ENCODE results near the gene ADAMTS8.

Gene ADAMTS8

GRCh38 chr11:130428316-130429119, at the start of gene ADAMTS8:
Gene ADAMTS8 (minus strand): TSS chr11:130428609. CDS start chr11:130428286, 323 bp downstream.
- no peak for TF ChIP-seq ZNF274 (IDR thresholded peaks at IDR 0.05; ENCODE audit: low read depth, low read length)
- H3K4me3 ChIP-seq (ENCODE audit: low read length): no peak within 1 kb of the TSS

DNA sequence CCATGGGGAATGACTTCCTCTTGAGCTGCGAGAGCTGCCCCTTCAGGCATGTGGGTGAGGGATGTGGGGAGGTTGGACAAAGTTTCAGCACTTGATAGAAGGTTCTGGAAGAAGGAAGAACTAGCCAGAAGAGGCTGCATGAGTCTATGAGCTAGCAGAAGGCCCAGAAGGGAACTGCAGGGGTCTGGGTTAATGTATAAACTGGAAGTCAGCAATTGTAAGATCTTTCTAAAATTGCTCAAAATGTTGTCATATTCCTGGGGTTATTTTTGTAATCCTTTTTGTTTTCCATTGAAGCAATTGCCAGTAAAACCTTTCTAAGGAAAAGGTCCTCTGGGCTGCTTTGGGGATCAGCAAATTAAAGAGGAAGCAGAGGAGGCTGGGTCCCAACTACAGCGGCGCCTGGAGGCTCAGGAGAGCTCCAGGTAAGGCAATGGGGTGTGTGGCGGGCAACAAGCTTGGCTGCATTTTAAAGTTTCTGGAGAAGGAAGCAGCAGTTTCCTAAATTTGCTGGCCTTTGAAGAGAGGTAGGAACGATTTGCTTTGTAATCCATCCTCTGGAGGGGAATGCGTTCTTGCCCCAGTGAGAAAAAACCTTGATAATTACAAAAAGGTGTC, 49.3 kb upstream of the ADAMTS8 start:
- H3K4me3 ChIP-seq (ENCODE audit: low read length): no peak overlapping the region
- no peak for TF ChIP-seq ZNF274 (IDR thresholded peaks at IDR 0.05; ENCODE audit: low read depth, low read length)

DNA sequence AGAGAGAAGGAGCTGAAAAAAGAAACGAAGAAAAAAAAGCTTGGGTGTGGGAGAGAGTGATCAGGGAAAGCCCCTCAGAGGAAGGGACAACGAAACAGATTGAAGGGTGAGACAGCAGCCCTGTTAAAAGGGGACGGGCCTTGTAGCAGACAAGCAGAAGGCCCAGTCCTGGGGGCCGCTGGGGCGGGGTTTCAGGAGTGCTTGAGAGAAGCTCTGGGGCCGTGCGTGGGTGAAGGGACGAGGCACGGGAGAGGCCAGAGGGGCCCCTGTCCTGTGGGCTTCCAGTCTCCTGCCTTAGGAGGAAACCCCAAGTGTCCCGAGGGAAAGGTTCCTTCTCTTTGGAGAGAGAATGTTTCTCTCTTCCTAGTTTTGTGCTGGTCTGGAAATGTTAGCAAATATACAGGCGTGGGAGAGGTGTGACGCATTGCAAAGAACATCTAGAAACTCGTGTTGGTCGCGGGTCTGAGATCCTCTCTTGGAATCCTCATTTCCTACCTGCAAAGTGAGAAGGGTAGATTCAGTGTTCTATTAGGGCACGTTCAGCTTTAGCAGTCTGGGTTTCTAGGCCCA, 48.6 kb upstream of the ADAMTS8 start:
- no peak for TF ChIP-seq ZNF274 (IDR thresholded peaks at IDR 0.05; ENCODE audit: low read depth, low read length)
- no peak overlapping the region for H3K4me3 ChIP-seq (ENCODE audit: low read length)

DNA sequence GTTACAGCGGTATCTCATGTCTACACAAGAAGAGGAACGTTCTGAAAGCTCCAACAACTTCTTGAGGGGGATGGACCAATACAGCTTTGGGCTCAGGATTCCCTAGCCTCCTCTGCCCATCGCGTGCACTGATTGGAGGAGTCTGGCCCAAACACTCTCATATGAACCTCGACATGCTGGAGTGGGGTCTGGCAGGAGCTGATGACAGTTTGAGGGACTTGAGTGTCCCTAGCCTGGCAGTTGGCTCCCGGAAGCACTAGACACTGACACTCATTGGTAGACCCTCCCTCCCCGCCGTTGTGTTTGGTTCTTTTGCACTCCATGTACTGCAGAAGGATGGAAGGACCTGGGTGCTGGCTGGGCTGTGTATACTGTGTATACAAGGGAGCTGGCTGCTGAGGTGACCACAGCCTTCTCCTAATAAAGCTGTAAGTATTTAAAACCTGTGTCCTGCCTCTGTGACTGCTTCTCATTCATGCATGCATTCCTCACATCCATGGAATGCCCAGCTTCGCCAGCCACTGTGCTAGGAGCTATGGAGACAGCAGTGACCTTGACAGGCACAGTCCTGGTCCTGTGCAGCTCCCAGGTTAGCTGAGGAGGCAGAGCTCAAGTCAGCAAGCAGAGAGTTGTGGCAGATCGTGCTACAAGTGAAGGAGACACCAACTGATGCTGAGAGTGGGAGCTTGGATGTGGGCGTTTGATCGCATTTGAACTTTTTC, 48.0 kb upstream of the ADAMTS8 start:
- TF ChIP-seq ZNF274 (IDR thresholded peaks at IDR 0.05; ENCODE audit: low read depth, low read length): no peak

GRCh38 chr11:130475426-130476053, 47.1 kb upstream of the ADAMTS8 start:
- no peak for TF ChIP-seq ZNF274 (IDR thresholded peaks at IDR 0.05; ENCODE audit: low read depth, low read length)
- H3K4me3 ChIP-seq (ENCODE audit: low read length): no peak overlapping the region

More for the DNA sequence above, 48.0 kb upstream of the ADAMTS8 start:
- no peak overlapping the region for H3K4me3 ChIP-seq (ENCODE audit: low read length)

GRCh38 chr11:130474637-130475400, 46.4 kb upstream of the ADAMTS8 start:
- H3K4me3 ChIP-seq (ENCODE audit: low read length): no peak overlapping the region
- TF ChIP-seq ZNF274 (IDR thresholded peaks at IDR 0.05; ENCODE audit: low read depth, low read length): no peak

GRCh38 chr11:130473795-130474377, 45.5 kb upstream of the ADAMTS8 start:
- no peak overlapping the region for H3K4me3 ChIP-seq (ENCODE audit: low read length)
- TF ChIP-seq ZNF274 (IDR thresholded peaks at IDR 0.05; ENCODE audit: low read depth, low read length): no peak

DNA sequence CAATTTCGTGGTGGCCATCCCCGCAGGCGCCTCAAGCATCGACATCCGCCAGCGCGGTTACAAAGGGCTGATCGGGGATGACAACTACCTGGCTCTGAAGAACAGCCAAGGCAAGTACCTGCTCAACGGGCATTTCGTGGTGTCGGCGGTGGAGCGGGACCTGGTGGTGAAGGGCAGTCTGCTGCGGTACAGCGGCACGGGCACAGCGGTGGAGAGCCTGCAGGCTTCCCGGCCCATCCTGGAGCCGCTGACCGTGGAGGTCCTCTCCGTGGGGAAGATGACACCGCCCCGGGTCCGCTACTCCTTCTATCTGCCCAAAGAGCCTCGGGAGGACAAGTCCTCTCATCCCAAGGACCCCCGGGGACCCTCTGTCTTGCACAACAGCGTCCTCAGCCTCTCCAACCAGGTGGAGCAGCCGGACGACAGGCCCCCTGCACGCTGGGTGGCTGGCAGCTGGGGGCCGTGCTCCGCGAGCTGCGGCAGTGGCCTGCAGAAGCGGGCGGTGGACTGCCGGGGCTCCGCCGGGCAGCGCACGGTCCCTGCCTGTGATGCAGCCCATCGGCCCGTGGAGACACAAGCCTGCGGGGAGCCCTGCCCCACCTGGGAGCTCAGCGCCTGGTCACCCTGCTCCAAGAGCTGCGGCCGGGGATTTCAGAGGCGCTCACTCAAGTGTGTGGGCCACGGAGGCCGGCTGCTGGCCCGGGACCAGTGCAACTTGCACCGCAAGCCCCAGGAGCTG, 44.8 kb upstream of the ADAMTS8 start:
- H3K4me3 ChIP-seq (ENCODE audit: low read length): no peak overlapping the region
- no peak for TF ChIP-seq ZNF274 (IDR thresholded peaks at IDR 0.05; ENCODE audit: low read depth, low read length)

GRCh38 chr11:130472434-130472961, 44.1 kb upstream of the ADAMTS8 start:
- H3K4me3 ChIP-seq (ENCODE audit: low read length): no peak overlapping the region
- no peak for TF ChIP-seq ZNF274 (IDR thresholded peaks at IDR 0.05; ENCODE audit: low read depth, low read length)

- H3K4me3 ChIP-seq (ENCODE audit: low read length): no peak overlapping the region
- TF ChIP-seq ZNF274 (IDR thresholded peaks at IDR 0.05; ENCODE audit: low read depth, low read length): no peak
These were observed 43.5 kb upstream of the ADAMTS8 start for GRCh38 chr11:130471731-130472433.

GRCh38 chr11:130470832-130471706, 42.7 kb upstream of the ADAMTS8 start:
- H3K4me3 ChIP-seq (ENCODE audit: low read length): no peak overlapping the region
- no peak for TF ChIP-seq ZNF274 (IDR thresholded peaks at IDR 0.05; ENCODE audit: low read depth, low read length)

Measured in GM08714 (cell line).